OCI-LY1 (cell line): Measurements from ENCODE around the gene PLD1.

ENCODE experiments used
- H2AFZ ChIP-seq: fragments of 200-600 bp; sonication (generic), shearing (Covaris generic); 2 replicates; pipeline ENCODE4 v1.6.0; 2014; ENCODE audit warnings: antibody characterized with exemption, mild to moderate bottlenecking, low read length
- H3F3A ChIP-seq: fragments of 200-600 bp; sonication (generic), shearing (Covaris generic); 2 replicates; pipeline ENCODE4 v1.6.0; 2014; ENCODE audit warnings: mild to moderate bottlenecking, antibody characterized with exemption, low read length, moderate library complexity; ENCODE audit not compliant: insufficient read depth
- H3K27ac ChIP-seq: fragments of 200-600 bp; sonication (generic); 2 replicates; pipeline ENCODE4 v1.5.1; 2014; ENCODE audit warnings: low read length, mixed run types, mild to moderate bottlenecking, low read depth; ENCODE audit not compliant: poor library complexity, severe bottlenecking
- H3K27me3 ChIP-seq: fragments of 200-600 bp; sonication (generic); 2 replicates; pipeline ENCODE4 v1.6.0; 2014; ENCODE audit warnings: antibody characterized with exemption, mild to moderate bottlenecking, low read length, moderate library complexity; ENCODE audit not compliant: insufficient read depth
- H3K36me3 ChIP-seq: fragments of 200-600 bp; sonication (generic); 2 replicates; pipeline ENCODE4 v1.6.1; 2014; ENCODE audit warnings: mild to moderate bottlenecking, antibody characterized with exemption, low read length, moderate library complexity, mixed read lengths; ENCODE audit not compliant: insufficient read depth
- H3K4me1 ChIP-seq: fragments of 200-600 bp; sonication (generic); 2 replicates; pipeline ENCODE4 v1.5.1; 2014; ENCODE audit warnings: mild to moderate bottlenecking, low read length, moderate library complexity; ENCODE audit not compliant: insufficient read depth, severe bottlenecking
- H3K4me2 ChIP-seq: fragments of 200-600 bp; sonication (generic), shearing (Covaris generic); 2 replicates; pipeline ENCODE4 v1.6.1; 2014; ENCODE audit warnings: low read length
- H3K4me3 ChIP-seq: fragments of 200-600 bp; sonication (generic); 2 replicates; pipeline ENCODE4 v1.5.1; 2014; ENCODE audit warnings: low read length, low read depth, mild to moderate bottlenecking, mixed read lengths; ENCODE audit not compliant: poor library complexity, severe bottlenecking
- H3K79me2 ChIP-seq: fragments of 200-600 bp; shearing (Covaris generic); 2 replicates; pipeline ENCODE4 v1.6.1; 2016; ENCODE audit warnings: mixed run types, low read length, mixed read lengths; ENCODE audit not compliant: insufficient read depth
- H3K9ac ChIP-seq: fragments of 200-600 bp; sonication (generic), shearing (Covaris generic); 2 replicates; pipeline ENCODE4 v1.6.1; 2014; ENCODE audit warnings: mild to moderate bottlenecking, low read length, mixed read lengths
- H3K9me2 ChIP-seq: fragments of 200-600 bp; sonication (generic), shearing (Covaris generic); 2 replicates; pipeline ENCODE4 v1.6.1; 2014; ENCODE audit warnings: low read depth, mild to moderate bottlenecking, low read length, mixed read lengths
- H3K9me3 ChIP-seq: fragments of 200-600 bp; shearing (Covaris generic); 2 replicates; pipeline ENCODE4 v1.6.1; 2014; ENCODE audit warnings: low read length, mixed read lengths
- H4K20me1 ChIP-seq: fragments of 200-600 bp; sonication (generic), shearing (Covaris generic); 2 replicates; pipeline ENCODE4 v1.6.0; 2016; ENCODE audit warnings: mild to moderate bottlenecking, low read length; ENCODE audit not compliant: insufficient read depth
- EZH2 ChIP-seq: fragments of 200-600 bp; sonication (generic), shearing (Covaris generic); IDR thresholded peaks from 2 replicates; pipeline ENCODE4 v1.8.0; 2017; ENCODE audit warnings: borderline replicate concordance, mixed run types, mild to moderate bottlenecking, antibody characterized with exemption, low read length, moderate library complexity, mixed read lengths
- TF ChIP-seq, protein P1 (sequence below): fragments of 200-600 bp; sonication (generic), shearing (Covaris generic); IDR thresholded peaks from 2 replicates; pipeline ENCODE4 v1.5.1; 2017; ENCODE audit warnings: mild to moderate bottlenecking, antibody characterized with exemption, low read length, moderate library complexity, mixed read lengths

Gene PLD1

GRCh38 chr3:171828902-171829770 lies 18.9 kb upstream of the PLD1 start:
- TF ChIP-seq EZH2: no peak
- TF ChIP-seq, protein P1, sequence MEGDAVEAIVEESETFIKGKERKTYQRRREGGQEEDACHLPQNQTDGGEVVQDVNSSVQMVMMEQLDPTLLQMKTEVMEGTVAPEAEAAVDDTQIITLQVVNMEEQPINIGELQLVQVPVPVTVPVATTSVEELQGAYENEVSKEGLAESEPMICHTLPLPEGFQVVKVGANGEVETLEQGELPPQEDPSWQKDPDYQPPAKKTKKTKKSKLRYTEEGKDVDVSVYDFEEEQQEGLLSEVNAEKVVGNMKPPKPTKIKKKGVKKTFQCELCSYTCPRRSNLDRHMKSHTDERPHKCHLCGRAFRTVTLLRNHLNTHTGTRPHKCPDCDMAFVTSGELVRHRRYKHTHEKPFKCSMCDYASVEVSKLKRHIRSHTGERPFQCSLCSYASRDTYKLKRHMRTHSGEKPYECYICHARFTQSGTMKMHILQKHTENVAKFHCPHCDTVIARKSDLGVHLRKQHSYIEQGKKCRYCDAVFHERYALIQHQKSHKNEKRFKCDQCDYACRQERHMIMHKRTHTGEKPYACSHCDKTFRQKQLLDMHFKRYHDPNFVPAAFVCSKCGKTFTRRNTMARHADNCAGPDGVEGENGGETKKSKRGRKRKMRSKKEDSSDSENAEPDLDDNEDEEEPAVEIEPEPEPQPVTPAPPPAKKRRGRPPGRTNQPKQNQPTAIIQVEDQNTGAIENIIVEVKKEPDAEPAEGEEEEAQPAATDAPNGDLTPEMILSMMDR: no peak
- Histone ChIP-seq H3K9me3 (no peaks in the 10 kb centered on the region), H3K27ac (no peak overlapping the region), H3K27me3 (no peaks in the 10 kb centered on the region), H3F3A (no peaks in the 10 kb centered on the region), H3K4me3 (no peak overlapping the region), H3K4me2 (no peak overlapping the region), H3K36me3 (no peaks in the 10 kb centered on the region), H2AFZ (no peak overlapping the region), H3K4me1 (no peaks in the 10 kb centered on the region), H3K9ac (no peak overlapping the region), H3K79me2 (no peaks in the 10 kb centered on the region), H3K9me2 (no peaks in the 10 kb centered on the region), H4K20me1 (no peaks in the 10 kb centered on the region)

- Histone ChIP-seq H2AFZ (no peak overlapping the region), H3K4me2 (no peak overlapping the region), H3K4me1 (no peaks in the 10 kb centered on the region)
These were observed 17.7 kb upstream of the PLD1 start for GRCh38 chr3:171827836-171828458.

DNA sequence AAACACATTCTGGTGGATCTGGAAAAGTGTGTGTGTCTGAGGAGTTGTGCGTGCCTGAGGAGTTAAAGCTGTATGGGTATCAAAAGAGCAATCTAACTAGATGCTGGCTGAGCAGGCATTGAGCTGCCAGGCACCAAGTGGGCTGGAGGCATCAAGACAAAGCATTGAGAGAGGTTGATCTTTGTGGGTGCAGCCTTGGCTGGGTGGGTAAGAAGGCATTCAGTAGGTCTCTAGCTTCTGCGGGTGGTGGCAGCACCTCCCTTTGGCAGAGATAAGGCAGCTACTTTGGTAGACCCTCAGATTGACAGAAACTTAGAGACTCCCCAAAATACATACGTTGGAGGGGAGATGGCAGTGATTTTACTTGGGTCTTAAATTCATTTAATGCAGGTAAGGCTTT lies 17.1 kb upstream of the PLD1 start:
- no peaks in the 10 kb centered on the region for H3K4me1 ChIP-seq
- H3K4me2 ChIP-seq: no peak overlapping the region
- H3K4me3 ChIP-seq: no peak overlapping the region
- H3F3A ChIP-seq: no peaks in the 10 kb centered on the region
- no peaks in the 10 kb centered on the region for H3K79me2 ChIP-seq
- no peaks in the 10 kb centered on the region for H3K9me2 ChIP-seq
- no peaks in the 10 kb centered on the region for H3K9me3 ChIP-seq
- no peak overlapping the region for H2AFZ ChIP-seq
- H4K20me1 ChIP-seq: no peaks in the 10 kb centered on the region
- no peaks in the 10 kb centered on the region for H3K36me3 ChIP-seq
- H3K9ac ChIP-seq: no peak overlapping the region
- H3K27ac ChIP-seq: no peak overlapping the region
- TF ChIP-seq, protein P1: no peak
- no peak for TF ChIP-seq EZH2
- H3K27me3 ChIP-seq: no peaks in the 10 kb centered on the region

More at GRCh38 chr3:171827836-171828458, 17.7 kb upstream of the PLD1 start:
- Histone ChIP-seq H4K20me1 (no peaks in the 10 kb centered on the region), H3K9me2 (no peaks in the 10 kb centered on the region), H3K9ac (no peak overlapping the region), H3K27me3 (no peaks in the 10 kb centered on the region), H3K9me3 (no peaks in the 10 kb centered on the region), H3K79me2 (no peaks in the 10 kb centered on the region), H3K4me3 (no peak overlapping the region), H3F3A (no peaks in the 10 kb centered on the region), H3K27ac (no peak overlapping the region), H3K36me3 (no peaks in the 10 kb centered on the region)
- no peak for TF ChIP-seq EZH2
- TF ChIP-seq, protein P1: no peak
